GM23338 (cell line): ENCODE data around the gene CAMTA1.

Experiments used
- CTCF ChIP-seq, 2 experiments: fragments of 200-600 bp in 1 of 2; sonication (generic) in 1 of 2; conservative IDR thresholded peaks; 2 replicates each; pipeline versions ENCODE4 v1.5.1 to v1.6.1; 2016 to 2017; ENCODE audit warnings: antibody characterized with exemption in 2 of 2, low read depth in 2 of 2, mild to moderate bottlenecking in 2 of 2, moderate library complexity in 1 of 2
- EZH2phosphoT487 ChIP-seq: fragments of 200-600 bp; sonication (generic); IDR thresholded peaks from one replicate; pipeline ENCODE4 v1.8.1; 2018; ENCODE audit warnings: antibody characterized with exemption; ENCODE audit not compliant: unreplicated experiment
- JUNB ChIP-seq: IDR thresholded peaks from one replicate; pipeline ENCODE4 v1.6.1; 2016; ENCODE audit warnings: antibody characterized with exemption; ENCODE audit not compliant: unreplicated experiment
- POLR2AphosphoS5 ChIP-seq: IDR thresholded peaks from 2 replicates; pipeline ENCODE4 v1.6.1; 2016; ENCODE audit warnings: antibody characterized with exemption, low read depth

GRCh38 chr1:7315946-7316345, 530.7 kb downstream of the CAMTA1 start:
- TF ChIP-seq EZH2phosphoT487 (no peak), CTCF (conservative IDR thresholded peaks at IDR 0.05; ENCODE audit: low read depth in 2 of 2) (no peak), JUNB (no peak), POLR2AphosphoS5 (no peak)
